C4-2B (cell line): ENCODE measurements around the gene DIAPH2.

Experiments used
- CTCF ChIP-seq: fragments of 450-650 bp; conservative IDR thresholded peaks from 2 replicates; pipeline ENCODE4 v1.5.1; 2017; ENCODE audit warnings: mild to moderate bottlenecking
- ZFX ChIP-seq: fragments of 450-650 bp; IDR thresholded peaks from 2 replicates; pipeline ENCODE4 v1.6.1; 2017

GRCh38 chrX:96791559-96791958, 106.9 kb downstream of the DIAPH2 start:
- TF ChIP-seq CTCF (no peak), ZFX (no peak)
